ENCODE results near the gene GNB2.

Gene GNB2

GRCh38 chr7:100687751-100688300 is 14.3 kb downstream of the GNB2 start:
- Histone ChIP-seq H3K36me3 (replicated peaks; ENCODE audit: low read depth, low read length) (peaks cover 33% of the 10 kb centered on the region), H3K79me2 (ENCODE audit: low read length) (peaks cover 46% of the 10 kb centered on the region), H3K27ac (ENCODE audit: low read length) (no peak overlapping the region), H3K9ac (ENCODE audit: low read length) (no peak overlapping the region), H3K4me3 (ENCODE audit: low read length) (no peak overlapping the region), H4K20me1 (ENCODE audit: insufficient read depth, low read length) (peaks cover 42% of the 10 kb centered on the region), H2AFZ (ENCODE audit: low read depth, low read length) (no peak overlapping the region), H3K27me3 (ENCODE audit: low read depth, low read length) (no peaks in the 10 kb centered on the region), H3K9me3 (ENCODE audit: insufficient read depth, low read length) (no peaks in the 10 kb centered on the region), H3K4me2 (ENCODE audit: low read length) (no peak overlapping the region), H3K4me1 (ENCODE audit: low read length) (peaks cover 15% of the 10 kb centered on the region)
- TF ChIP-seq CTCF (IDR thresholded peaks at IDR 0.05; ENCODE audit: low read depth, low read length) (no peak), EZH2phosphoT487 (IDR thresholded peaks at IDR 0.05; ENCODE audit: low read depth) (no peak)

- peaks cover 31% of the 10 kb centered on the region for H3K36me3 ChIP-seq (replicated peaks; ENCODE audit: low read depth, low read length)
- no peak overlapping the region for H3K4me2 ChIP-seq (ENCODE audit: low read length)
- H3K27me3 ChIP-seq (ENCODE audit: low read depth, low read length) = no peaks in the 10 kb centered on the region
- H3K9ac ChIP-seq (ENCODE audit: low read length) = no peak overlapping the region
- no peak overlapping the region for H3K4me3 ChIP-seq (ENCODE audit: low read length)
- H3K27ac ChIP-seq (ENCODE audit: low read length) = no peak overlapping the region
- peaks cover 52% of the 10 kb centered on the region for H3K79me2 ChIP-seq (ENCODE audit: low read length)
- no peak for TF ChIP-seq EZH2phosphoT487 (IDR thresholded peaks at IDR 0.05; ENCODE audit: low read depth)
- H3K4me1 ChIP-seq (ENCODE audit: low read length) = peaks cover 17% of the 10 kb centered on the region
- peaks cover 44% of the 10 kb centered on the region for H4K20me1 ChIP-seq (ENCODE audit: insufficient read depth, low read length)
- H2AFZ ChIP-seq (ENCODE audit: low read depth, low read length) = no peak overlapping the region
- H3K9me3 ChIP-seq (ENCODE audit: insufficient read depth, low read length) = no peaks in the 10 kb centered on the region
Observed at GRCh38 chr7:100688326-100688860, 14.9 kb downstream of the GNB2 start.

- Histone ChIP-seq H3K27ac (ENCODE audit: low read length) (no peak overlapping the region), H3K36me3 (replicated peaks; ENCODE audit: low read depth, low read length) (peaks cover 24% of the 10 kb centered on the region)
Observed at GRCh38 chr7:100689230-100690135, 15.9 kb downstream of the GNB2 start.

More at GRCh38 chr7:100689230-100690135, 15.9 kb downstream of the GNB2 start:
- Histone ChIP-seq H3K4me1 (ENCODE audit: low read length) (peaks cover 18% of the 10 kb centered on the region), H3K9me3 (ENCODE audit: insufficient read depth, low read length) (no peaks in the 10 kb centered on the region), H3K4me3 (ENCODE audit: low read length) (no peak overlapping the region), H3K79me2 (ENCODE audit: low read length) (peaks cover 56% of the 10 kb centered on the region), H3K4me2 (ENCODE audit: low read length) (no peak overlapping the region), H3K9ac (ENCODE audit: low read length) (no peak overlapping the region), H3K27me3 (ENCODE audit: low read depth, low read length) (no peaks in the 10 kb centered on the region), H2AFZ (ENCODE audit: low read depth, low read length) (no peak overlapping the region), H4K20me1 (ENCODE audit: insufficient read depth, low read length) (peaks cover 44% of the 10 kb centered on the region)
- no peak for TF ChIP-seq CTCF (IDR thresholded peaks at IDR 0.05; ENCODE audit: low read depth, low read length)
- no peak for TF ChIP-seq EZH2phosphoT487 (IDR thresholded peaks at IDR 0.05; ENCODE audit: low read depth)

Data from OCI-LY3 (cell line).